NCI-H2029 treated with DMSO at 0.1 percent for 48 hours (cell line): ENCODE measurements around the gene GTF2IRD1.
"Not testable (repeated sequence)": the region's sequence is repeated elsewhere in the genome, so short reads cannot be mapped to it uniquely, and the experiment has no call there.

Experiments
- DNase-seq: peaks from one replicate; lab custom pipeline; 2025; lab: John Stamatoyannopoulos, UW

GTF2IRD1 gene

DNA sequence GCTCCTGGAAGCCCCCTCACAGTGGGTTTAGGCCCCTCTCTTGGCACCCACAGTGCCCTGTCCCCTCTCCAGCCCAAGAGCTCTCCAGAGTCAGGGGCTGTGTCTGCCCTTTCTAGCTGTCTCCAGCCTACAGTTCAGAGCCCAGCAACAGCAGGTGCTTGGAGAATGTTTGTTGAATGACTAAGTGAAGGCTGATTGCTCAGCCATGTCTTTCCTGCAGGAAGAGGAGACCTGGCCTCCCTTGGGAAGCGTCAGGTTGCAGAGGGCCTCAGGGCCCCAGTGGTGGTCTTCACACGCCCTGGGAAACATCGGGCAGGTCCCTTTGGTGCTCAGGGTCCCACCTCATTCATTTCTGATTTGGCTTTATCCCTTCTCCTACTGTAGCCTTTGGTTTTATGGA is 62.5 kb downstream of the GTF2IRD1 start:
- no peak for DNase-seq

DNA sequence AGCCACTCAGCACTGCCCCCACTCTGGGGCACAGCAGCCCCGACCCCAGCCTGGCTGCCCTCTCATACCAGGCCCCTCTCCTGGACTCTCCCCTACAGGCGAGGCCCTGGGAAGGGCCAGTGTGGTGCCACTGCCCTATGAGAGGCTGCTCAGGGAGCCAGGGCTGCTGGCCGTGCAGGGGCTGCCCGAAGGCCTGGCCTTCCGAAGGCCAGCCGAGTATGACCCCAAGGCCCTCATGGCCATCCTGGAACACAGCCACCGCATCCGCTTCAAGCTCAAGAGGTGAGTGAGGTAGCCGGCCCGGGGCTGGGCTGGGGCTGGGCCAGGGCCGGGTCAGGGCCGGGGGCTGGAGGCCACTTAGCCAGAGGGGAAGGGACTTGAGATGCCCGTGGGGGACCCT is 64.3 kb downstream of the GTF2IRD1 start:
- DNase-seq, result no peak

DNA sequence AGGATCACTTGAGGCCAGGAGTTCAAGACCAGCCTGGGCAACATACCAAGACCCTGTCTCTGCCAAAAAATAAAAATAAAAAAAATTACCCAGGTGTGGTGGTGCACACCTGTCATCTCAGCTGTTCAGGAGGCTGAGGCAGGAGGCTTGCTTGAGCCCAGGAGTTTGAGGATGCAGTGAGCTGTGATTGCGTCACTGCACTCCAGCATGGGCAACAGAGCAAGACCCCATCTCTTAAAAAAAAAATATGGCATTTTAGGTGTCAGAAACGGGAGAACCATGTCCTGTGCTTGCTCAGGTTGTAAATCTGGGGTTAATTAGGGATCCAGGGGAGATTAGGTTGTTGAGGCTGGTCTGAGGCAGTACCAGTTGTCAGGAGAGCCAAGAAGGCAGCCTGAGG is 64.9 kb downstream of the GTF2IRD1 start:
- DNase-seq, result no peak

DNA sequence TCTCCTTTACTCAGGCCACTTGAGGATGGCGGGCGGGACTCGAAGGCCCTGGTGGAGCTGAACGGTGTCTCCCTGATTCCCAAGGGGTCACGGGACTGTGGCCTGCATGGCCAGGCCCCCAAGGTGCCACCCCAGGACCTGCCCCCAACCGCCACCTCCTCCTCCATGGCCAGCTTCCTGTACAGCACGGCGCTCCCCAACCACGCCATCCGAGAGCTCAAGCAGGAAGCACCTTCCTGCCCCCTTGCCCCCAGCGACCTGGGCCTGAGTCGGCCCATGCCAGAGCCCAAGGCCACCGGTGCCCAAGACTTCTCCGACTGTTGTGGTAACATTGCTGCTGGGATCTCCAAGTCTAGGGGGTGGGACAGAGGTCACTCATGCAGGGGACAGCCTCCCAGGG is 65.7 kb downstream of the GTF2IRD1 start:
- no peak for DNase-seq

- DNase-seq, result no peak
Measured at GRCh38 chr7:74521855-74522254, 68.1 kb downstream of the GTF2IRD1 start.

- no peak for DNase-seq
Measured at GRCh38 chr7:74522281-74522905, 68.7 kb downstream of the GTF2IRD1 start.

GRCh38 chr7:74523015-74523414 is 69.3 kb downstream of the GTF2IRD1 start:
- no peak for DNase-seq

DNA sequence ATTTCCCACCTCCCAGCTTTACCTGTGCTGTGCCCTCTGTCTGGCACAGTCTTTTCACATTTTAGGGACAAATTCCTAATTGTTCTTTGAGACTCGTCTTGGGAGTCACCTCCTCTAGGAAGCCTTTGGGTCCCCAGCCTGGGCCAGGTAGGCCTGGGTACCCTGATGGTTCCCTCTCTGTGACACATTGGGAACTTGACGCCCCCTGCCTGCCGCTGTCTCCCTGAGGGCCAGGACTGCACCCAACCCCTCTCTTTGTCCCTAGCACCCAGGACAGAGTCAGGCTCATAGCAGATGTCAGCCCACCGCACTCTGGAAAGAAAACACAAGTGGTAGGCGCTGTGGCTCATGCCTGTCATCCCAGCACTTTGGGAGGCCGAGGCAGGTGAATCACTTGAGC is 71.4 kb downstream of the GTF2IRD1 start:
- DNase-seq, result no peak

DNA sequence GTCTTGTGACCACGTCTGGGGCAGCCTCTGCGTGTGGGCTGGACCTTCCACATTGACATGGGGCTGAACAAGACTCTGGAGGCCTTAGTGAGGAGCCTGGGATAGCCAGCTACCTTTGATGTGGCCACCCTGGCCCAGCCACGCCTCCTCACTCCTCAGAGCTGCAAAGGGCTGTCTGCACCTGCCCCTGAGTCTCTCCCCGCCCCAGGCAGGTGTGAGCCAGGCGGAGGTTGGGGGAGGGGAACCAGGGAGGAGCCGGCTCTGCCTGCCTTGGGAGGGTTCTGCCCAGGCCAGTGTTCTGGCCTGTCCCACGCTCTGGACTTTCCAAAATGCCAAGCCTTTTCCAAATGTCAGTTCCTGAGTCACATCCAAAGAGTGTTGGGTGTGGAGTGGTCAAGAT is 72.2 kb downstream of the GTF2IRD1 start:
- peak; percentile 52 for DNase-seq

GRCh38 chr7:74526780-74527179 is 73.1 kb downstream of the GTF2IRD1 start:
- DNase-seq, result no peak

DNA sequence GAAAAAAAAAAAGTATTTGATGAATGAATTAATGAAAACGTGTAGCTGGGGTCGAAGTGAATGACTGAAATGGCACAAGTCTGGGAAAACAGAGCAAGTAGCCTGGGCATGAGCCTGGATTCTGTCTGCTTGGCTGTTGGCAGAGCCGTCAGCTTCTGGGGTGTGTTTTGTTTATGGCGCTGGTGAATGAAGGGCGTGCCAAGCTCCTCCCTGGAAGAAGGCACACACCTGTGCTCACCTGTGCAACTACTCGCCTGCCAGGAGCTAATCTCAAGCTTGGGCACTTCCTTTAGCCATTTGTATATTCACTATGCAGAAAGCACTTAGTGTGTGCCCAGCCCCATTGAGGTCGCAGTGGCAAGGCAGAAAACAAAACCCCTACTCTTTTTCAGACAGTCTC is 74.1 kb downstream of the GTF2IRD1 start:
- DNase-seq, result no peak

GRCh38 chr7:74528773-74529172 is 75.1 kb downstream of the GTF2IRD1 start:
- not testable (repeated sequence) for DNase-seq

GRCh38 chr7:74535951-74536356 is 82.2 kb downstream of the GTF2IRD1 start:
- no peak for DNase-seq

GRCh38 chr7:74541937-74542336 is 88.2 kb downstream of the GTF2IRD1 start:
- not testable (repeated sequence) for DNase-seq

DNA sequence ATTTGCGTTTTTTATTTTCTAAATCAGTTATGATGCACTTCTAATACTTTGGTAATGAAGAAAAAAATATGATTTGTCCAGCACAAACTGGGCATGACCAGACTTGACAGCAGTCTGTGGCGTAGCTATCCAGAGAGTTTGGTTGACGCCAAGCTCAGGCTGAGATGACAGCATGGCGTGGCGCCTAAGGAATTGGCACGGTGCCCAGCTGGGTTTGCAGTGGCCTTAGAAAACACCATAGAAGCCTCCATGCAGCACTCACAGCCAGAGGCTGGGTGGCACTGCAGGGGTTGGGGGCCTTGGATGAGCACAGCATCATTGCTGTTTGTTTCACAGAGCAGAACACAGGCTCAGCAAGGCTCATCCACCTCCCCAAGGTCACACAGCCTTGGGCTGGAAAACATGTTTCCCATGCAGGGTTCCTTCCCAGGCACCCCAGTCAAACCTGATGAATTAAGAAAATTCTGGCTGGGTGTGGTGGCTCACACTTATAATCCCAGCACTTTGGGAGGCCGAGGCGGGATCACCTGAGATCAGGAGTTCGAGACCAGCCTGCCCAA is 88.9 kb downstream of the GTF2IRD1 start:
- no peak for DNase-seq

- DNase-seq, result no peak
Measured at GRCh38 chr7:74544706-74545469, 91.2 kb downstream of the GTF2IRD1 start.

- no peak for DNase-seq
Measured at GRCh38 chr7:74545921-74546320, 92.2 kb downstream of the GTF2IRD1 start.

- not testable (repeated sequence) for DNase-seq
Measured at GRCh38 chr7:74553596-74554012, 99.9 kb downstream of the GTF2IRD1 start.

- DNase-seq, result no peak
Measured at GRCh38 chr7:74554178-74554577, 100.5 kb downstream of the GTF2IRD1 start.

GRCh38 chr7:74560086-74560719 is 106.5 kb downstream of the GTF2IRD1 start:
- DNase-seq, result no peak

DNA sequence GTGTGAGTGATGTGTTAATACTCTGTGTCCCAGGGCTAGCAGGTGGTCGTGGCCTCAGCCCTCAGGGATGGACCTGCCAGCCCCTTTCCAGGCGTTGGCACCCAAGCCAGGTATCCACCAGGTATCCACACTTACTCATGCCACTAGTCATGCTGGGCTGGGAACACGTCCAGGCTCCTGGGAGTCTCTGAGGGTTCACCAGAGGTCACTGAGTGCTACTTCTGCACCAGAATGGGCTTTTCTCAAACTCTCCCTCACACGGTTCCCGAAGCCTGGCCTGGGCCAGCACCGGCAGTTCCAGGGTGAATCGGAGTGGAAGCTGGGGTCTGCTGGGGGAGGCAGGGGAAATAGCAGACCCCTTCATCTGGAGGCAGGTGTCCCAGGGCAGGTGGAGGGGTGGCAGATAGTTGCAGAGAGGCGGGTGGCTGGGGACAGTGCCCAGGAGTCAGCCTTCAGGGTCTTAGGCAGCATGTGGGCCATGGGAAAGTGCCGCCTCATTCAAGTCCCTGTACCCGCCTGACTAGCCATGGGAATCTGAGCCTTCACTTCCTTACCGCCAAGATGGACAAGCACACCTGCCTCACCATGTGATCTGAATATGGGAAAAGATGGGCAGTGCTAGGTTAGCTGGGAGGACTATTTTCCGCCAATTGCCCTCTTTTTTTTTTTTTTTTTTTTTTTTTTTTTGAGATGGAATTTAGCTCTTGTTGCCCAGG is 108.3 kb downstream of the GTF2IRD1 start:
- no peak for DNase-seq

DNA sequence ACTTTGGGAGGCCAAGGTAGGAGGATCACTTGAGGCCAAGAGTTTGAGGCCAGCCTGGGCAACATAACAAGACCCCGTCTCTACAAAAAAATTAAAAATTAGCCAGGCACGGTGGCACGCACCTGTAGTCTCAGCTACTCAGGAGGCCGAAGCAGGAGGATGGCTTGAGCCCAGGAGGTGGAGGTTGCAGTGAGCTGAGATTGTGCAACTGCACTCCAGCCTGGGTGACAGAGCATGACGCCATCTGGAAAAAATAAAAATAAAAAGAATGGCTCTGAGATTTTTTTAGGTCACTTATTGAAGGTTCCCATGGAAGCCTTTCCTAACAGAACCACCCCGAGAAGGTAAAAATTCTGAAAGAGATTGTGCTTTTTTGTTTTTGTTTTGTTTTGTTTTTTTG is 109.9 kb downstream of the GTF2IRD1 start:
- not testable (repeated sequence) for DNase-seq
